ENCODE data around the gene TNNT3. TPM values are rescaled to one million over a fixed set of nuclear protein-coding genes. Genes with fewer than 3 reads are reported as not detected.
A peak's percentile ranks its signal among the peaks of the same experiment; 100 is the strongest.

Gene TNNT3
- total RNA-seq, 4 donors from 2014 or later: 3.2 to 60.6 (median 29.3) TPM; not detected in 1

DNA sequence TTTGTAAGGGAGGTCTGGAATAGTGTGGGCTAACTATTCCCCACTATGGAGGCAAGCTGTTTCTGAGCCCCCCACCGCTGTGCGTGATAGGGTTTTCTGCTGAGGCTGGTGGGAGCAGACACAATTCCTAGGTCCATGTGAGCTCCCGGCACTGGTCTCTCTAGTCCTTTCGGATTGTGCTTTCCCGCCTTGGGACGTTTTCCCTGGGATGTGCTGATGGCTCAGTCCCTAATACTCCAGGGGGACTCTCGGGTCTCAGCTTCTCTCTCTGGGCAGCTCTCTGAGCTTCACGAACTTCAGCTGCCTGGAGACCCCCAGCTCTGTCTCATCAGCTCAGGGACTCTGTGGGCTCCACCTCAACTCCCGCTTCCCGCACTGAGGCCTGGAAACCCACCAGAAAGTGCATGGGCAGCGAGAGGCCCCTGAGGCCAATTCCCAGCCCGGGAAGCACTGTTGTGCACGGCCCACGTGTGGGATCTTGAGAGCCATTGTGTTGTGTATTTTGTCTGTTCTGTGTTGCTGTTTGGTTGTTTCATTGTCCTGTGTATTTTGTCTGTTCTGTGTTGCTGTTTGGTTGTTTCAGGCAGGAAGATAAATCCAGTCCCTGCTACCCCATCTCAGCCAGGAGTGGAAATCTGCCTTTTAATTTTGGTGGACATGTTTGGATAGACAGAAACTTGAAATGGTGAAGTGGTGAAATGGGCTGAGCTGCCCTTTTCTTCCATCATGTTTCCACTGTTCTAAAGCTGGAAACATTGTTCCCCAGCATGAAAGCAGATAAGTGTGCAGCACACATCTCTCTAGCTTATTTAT, 12.7 kb upstream of the TNNT3 start:
- intact Hi-C loops (cut with DNase I; ENCODE audit: low total_unique reads): no loop called here
- Histone ChIP-seq H3K36me3 (no peaks in the 10 kb centered on the region), H3K4me1 (no peaks in the 10 kb centered on the region), H3K9me3 (no peaks in the 10 kb centered on the region), H3K4me3 (no peak overlapping the region), H3K27ac (peak overlapping the region; percentile 75 to 76), H3K27me3 (no peaks in the 10 kb centered on the region)
- TF ChIP-seq POLR2A (IDR thresholded peaks at IDR 0.05): no peak
- TF ChIP-seq, protein P1, sequence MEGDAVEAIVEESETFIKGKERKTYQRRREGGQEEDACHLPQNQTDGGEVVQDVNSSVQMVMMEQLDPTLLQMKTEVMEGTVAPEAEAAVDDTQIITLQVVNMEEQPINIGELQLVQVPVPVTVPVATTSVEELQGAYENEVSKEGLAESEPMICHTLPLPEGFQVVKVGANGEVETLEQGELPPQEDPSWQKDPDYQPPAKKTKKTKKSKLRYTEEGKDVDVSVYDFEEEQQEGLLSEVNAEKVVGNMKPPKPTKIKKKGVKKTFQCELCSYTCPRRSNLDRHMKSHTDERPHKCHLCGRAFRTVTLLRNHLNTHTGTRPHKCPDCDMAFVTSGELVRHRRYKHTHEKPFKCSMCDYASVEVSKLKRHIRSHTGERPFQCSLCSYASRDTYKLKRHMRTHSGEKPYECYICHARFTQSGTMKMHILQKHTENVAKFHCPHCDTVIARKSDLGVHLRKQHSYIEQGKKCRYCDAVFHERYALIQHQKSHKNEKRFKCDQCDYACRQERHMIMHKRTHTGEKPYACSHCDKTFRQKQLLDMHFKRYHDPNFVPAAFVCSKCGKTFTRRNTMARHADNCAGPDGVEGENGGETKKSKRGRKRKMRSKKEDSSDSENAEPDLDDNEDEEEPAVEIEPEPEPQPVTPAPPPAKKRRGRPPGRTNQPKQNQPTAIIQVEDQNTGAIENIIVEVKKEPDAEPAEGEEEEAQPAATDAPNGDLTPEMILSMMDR (IDR thresholded peaks at IDR 0.05): no peak
- DNase-seq: peak in 1 of 2 donors; percentile 21

DNA sequence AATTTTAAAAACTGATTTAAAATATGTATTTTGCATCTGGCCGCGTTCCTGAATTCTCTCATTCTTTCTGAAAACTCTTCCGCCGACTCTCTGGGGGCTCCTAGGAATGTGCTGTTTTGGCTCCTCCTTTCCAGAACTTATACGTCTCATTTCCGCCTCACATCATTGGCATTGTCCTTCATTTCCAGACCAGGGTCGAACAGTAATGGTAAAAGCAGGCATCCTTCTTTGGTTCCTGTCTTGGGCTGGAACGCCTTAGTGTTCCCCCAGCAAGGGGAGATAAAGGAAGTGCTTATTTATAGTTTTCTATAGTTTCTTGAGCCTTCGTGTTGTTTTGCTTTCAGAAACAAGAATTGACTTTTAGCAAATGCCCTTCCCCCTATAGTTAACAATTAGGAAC, 10.9 kb upstream of the TNNT3 start:
- TF ChIP-seq, protein P1 (IDR thresholded peaks at IDR 0.05): no peak
- TF ChIP-seq POLR2A (IDR thresholded peaks at IDR 0.05): no peak
- H3K27me3 ChIP-seq: no peaks in the 10 kb centered on the region
- DNase-seq: no peak
- no peaks in the 10 kb centered on the region for H3K4me1 ChIP-seq
- H3K36me3 ChIP-seq: no peaks in the 10 kb centered on the region
- no peak overlapping the region for H3K4me3 ChIP-seq
- H3K27ac ChIP-seq: peak overlapping the region; percentile 75 to 76
- intact Hi-C loops (cut with DNase I; ENCODE audit: low total_unique reads): no loop called here
- no peaks in the 10 kb centered on the region for H3K9me3 ChIP-seq

DNA sequence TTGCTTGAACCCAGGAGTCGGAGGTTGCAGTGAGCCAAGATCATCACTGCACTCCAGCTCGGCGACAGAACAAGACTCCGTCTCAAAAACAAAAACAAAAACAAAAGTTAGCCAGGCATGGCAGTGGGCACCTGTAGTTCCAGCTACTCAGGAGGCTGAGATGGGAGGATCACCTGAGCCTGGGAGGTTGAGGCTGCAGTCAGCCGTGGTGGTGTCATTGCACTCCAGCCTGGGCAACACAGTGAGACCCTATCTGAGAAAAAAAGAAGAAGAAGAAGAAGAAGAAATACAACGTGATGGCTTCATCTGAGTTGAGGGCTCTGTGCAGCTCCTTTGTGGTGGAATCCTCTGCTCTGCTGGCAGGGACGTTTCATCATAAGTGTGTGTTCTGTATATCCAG, 10.0 kb upstream of the TNNT3 start:
- DNase-seq: no peak
- Histone ChIP-seq H3K4me3 (no peak overlapping the region), H3K27me3 (no peaks in the 10 kb centered on the region), H3K9me3 (no peaks in the 10 kb centered on the region), H3K36me3 (no peaks in the 10 kb centered on the region), H3K27ac (peak overlapping the region; percentile 75 to 76), H3K4me1 (no peaks in the 10 kb centered on the region)
- intact Hi-C loops (cut with DNase I; ENCODE audit: low total_unique reads): no loop called here
- no peak for TF ChIP-seq POLR2A (IDR thresholded peaks at IDR 0.05)
- TF ChIP-seq, protein P1 (IDR thresholded peaks at IDR 0.05): no peak

DNA sequence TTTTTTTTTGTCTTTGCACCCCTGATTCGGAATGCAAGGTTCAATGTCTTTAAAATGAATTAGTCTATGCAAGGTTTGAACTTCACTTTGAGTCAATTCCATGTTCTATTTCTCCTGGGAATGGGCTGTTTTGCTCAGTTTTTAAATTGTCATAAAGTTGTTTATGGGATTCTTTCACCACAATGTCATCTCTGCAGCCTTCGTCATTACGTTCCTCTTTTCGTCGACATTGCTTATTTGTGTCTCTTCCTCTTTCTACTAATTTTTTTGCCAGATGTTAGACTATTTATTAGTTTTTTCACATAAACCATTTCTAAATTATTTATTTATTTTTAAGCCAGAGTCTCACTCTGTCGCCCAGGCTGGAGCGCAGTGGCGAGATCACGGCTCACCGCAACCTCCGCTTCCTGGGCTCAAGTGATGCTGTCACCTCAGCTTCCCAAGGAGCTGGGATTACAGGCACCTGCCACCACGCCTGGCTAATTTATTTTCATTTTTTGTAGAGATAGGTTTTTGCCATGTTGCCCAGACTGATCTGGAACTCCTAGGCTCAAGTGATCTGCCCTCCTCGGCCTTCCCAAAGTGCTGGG, 7.1 kb upstream of the TNNT3 start:
- Histone ChIP-seq H3K36me3 (no peaks in the 10 kb centered on the region), H3K9me3 (no peaks in the 10 kb centered on the region), H3K27ac (peak overlapping the region; percentile 46 to 49), H3K27me3 (no peaks in the 10 kb centered on the region), H3K4me1 (no peaks in the 10 kb centered on the region), H3K4me3 (no peak overlapping the region)
- DNase-seq: no peak
- intact Hi-C loops (cut with DNase I; ENCODE audit: low total_unique reads): no loop called here
- TF ChIP-seq POLR2A (IDR thresholded peaks at IDR 0.05): no peak
- TF ChIP-seq, protein P1 (IDR thresholded peaks at IDR 0.05): no peak

Data from uterus (tissue), 4 donors.